ENCODE results near the gene TBC1D5.
"Not testable (repeated sequence)": the region's sequence is repeated elsewhere in the genome, so short reads cannot be mapped to it uniquely, and the experiment has no call there.

The TBC1D5 gene

DNA sequence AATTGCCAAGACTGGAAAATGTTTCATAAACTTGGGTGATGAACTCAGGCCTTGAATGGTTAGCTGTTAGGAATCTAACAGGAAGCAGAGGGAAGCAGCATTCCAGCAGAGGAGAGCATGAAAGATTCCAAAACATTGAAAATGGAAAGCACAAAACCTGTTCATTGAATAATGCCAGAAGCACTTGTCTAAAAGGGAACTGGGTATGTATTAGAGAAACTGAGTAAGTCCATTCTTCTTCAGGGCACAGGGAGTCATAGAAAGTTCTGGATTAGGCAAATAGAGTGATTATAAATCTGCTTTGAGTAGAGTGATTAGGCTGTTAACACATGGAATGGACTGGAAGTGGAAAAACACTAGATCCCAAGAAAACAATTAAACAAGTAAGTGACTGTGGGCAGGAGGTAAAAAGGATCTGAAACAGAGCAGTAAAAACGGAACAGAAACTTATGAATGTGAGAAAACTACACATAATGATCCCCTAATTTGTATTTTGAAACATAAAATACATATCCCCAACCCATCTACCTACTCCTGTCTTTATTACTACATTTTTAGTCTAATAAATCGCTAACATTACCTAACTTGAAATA is 343.4 kb downstream of the TBC1D5 start:
- no peak for DNase-seq
- no peaks in the 10 kb centered on the region for H3K4me1 ChIP-seq
- TF ChIP-seq, protein P1, sequence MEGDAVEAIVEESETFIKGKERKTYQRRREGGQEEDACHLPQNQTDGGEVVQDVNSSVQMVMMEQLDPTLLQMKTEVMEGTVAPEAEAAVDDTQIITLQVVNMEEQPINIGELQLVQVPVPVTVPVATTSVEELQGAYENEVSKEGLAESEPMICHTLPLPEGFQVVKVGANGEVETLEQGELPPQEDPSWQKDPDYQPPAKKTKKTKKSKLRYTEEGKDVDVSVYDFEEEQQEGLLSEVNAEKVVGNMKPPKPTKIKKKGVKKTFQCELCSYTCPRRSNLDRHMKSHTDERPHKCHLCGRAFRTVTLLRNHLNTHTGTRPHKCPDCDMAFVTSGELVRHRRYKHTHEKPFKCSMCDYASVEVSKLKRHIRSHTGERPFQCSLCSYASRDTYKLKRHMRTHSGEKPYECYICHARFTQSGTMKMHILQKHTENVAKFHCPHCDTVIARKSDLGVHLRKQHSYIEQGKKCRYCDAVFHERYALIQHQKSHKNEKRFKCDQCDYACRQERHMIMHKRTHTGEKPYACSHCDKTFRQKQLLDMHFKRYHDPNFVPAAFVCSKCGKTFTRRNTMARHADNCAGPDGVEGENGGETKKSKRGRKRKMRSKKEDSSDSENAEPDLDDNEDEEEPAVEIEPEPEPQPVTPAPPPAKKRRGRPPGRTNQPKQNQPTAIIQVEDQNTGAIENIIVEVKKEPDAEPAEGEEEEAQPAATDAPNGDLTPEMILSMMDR (IDR thresholded peaks at IDR 0.05): no peak
- no peak overlapping the region for H3K4me3 ChIP-seq
- H3K9me3 ChIP-seq: no peaks in the 10 kb centered on the region
- no peaks in the 10 kb centered on the region for H3K27me3 ChIP-seq
- H3K27ac ChIP-seq: no peak overlapping the region
- peaks cover 7% of the 10 kb centered on the region in 3 donors for H3K36me3 ChIP-seq
- intact Hi-C loops (cut with DNase I; ENCODE audit: low total_unique reads): loop anchor here (10.0 kb wide), 1 partner anchor 124 kb away; no protein-coding TSS in a partner anchor

GRCh38 chr3:17396036-17396435 is 346.4 kb downstream of the TBC1D5 start:
- Histone ChIP-seq H3K4me1 (no peaks in the 10 kb centered on the region), H3K36me3 (peaks cover 14 to 22% (median 16%) of the 10 kb centered on the region in 3 donors), H3K27ac (no peak overlapping the region), H3K4me3 (no peak overlapping the region), H3K27me3 (no peaks in the 10 kb centered on the region), H3K9me3 (no peaks in the 10 kb centered on the region)
- TF ChIP-seq, protein P1 (IDR thresholded peaks at IDR 0.05): no peak
- intact Hi-C loops (cut with DNase I; ENCODE audit: low total_unique reads): loop anchor here (10.0 kb wide), 1 partner anchor 121 kb away; no protein-coding TSS in a partner anchor
- DNase-seq: no peak

DNA sequence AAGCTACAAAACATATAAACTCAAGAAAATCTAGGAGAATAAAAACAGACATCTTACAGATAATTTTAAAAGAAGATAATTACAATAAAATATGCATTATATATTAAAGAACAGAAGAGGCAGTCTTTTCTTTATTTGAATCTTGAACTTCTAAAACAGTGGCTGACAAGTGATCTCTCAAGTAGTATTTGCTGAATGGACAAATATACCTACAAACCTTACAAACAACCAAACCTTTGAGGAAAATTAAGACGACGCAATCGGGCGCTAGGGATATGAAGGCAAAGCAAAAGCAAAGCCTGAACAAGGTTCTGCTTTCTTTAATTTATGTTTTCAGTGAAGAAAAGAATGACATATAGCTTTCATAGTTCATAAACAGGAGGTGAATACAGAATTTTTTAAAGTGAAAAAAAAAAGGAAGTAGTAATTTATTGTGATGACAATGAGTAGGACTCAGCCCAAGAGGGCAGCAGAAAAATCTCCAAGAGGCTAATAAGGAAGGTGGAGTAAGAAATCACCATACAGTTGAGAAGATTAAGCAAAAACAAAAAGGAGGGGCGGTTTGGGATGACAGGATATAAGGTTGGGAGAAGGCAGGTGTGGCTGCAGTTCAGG is 347.8 kb downstream of the TBC1D5 start:
- Histone ChIP-seq H3K36me3 (peaks cover 7 to 18% (median 9%) of the 10 kb centered on the region in 3 donors), H3K27ac (no peak overlapping the region), H3K27me3 (no peaks in the 10 kb centered on the region), H3K4me3 (no peak overlapping the region), H3K4me1 (no peaks in the 10 kb centered on the region), H3K9me3 (no peaks in the 10 kb centered on the region)
- no peak for DNase-seq
- TF ChIP-seq, protein P1 (IDR thresholded peaks at IDR 0.05): no peak
- intact Hi-C loops (cut with DNase I; ENCODE audit: low total_unique reads): loop anchor here (10.0 kb wide), 1 partner anchor 120 kb away; no protein-coding TSS in a partner anchor

DNA sequence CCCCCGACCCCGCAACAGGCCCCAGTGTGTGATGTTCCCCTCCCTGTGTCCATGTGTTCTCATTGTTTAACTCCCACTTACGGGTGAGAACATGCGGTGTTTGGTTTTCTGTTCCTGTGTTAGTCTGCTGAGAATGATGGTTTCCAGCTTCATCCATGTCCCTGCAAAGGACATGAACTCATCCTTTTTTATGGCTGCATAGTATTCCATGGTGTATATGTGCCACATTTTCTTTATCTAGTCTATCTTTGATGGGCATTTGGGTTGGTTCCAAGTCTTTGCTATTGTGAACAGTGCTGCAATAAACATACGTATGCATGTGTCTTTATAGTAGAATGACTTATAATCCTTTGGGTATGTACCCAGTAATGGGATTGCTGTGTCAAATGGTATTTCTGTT is 349.9 kb downstream of the TBC1D5 start:
- not testable (repeated sequence) for H3K9me3 ChIP-seq, H3K27ac ChIP-seq, H3K4me3 ChIP-seq, H3K27me3 ChIP-seq, DNase-seq, H3K4me1 ChIP-seq
- intact Hi-C loops (cut with DNase I; ENCODE audit: low total_unique reads): loop anchor here (10.0 kb wide), 1 partner anchor 118 kb away; no protein-coding TSS in a partner anchor
- peaks cover 9 to 18% (median 14%) of the 10 kb centered on the region in 3 donors for H3K36me3 ChIP-seq

DNA sequence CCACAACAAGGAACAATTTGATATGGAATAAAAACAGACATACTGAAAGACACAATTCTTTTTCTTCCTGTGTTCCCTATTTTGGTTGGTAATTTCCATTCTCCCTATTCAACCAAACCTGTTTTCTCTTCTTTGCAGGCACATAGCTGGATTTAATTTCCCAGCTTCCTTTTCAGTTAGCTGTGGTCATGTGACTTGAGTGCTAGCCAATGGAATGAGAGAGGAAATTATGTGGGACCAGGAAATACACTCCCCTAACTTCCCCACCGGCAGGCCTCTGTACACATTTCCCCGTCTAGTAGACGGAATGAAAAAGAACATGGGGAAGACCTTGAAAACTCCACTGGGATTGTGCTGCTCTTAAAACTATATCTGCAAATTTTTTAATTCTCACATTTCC is 351.6 kb downstream of the TBC1D5 start:
- H3K9me3 ChIP-seq: no peaks in the 10 kb centered on the region
- DNase-seq: no peak
- H3K4me1 ChIP-seq: no peaks in the 10 kb centered on the region
- no peak overlapping the region for H3K27ac ChIP-seq
- intact Hi-C loops (cut with DNase I; ENCODE audit: low total_unique reads): loop anchor here (10.0 kb wide), 1 partner anchor 116 kb away; no protein-coding TSS in a partner anchor
- TF ChIP-seq, protein P1 (IDR thresholded peaks at IDR 0.05): no peak
- H3K4me3 ChIP-seq: no peak overlapping the region
- H3K27me3 ChIP-seq: no peaks in the 10 kb centered on the region
- peaks cover 9 to 18% (median 14%) of the 10 kb centered on the region in 3 donors for H3K36me3 ChIP-seq

DNA sequence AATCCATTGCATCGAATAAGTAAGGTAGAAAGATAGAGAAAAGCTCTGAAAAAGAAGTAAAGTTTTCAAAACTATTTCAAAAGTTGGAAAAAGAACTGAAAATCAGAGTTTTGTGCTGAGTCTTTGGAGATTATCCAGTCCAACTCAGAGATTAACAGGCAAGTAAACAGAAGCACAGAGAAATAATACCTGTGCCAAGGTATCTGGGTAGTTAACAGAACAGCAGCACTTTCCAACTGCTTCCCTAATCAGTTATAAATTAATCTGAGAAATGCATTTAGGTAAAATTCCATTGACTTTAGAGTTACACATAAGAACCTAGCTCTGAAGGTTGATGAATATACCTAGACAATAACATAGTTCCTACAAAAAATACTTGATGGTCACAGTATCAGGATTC is 355.3 kb downstream of the TBC1D5 start:
- no peaks in the 10 kb centered on the region for H3K9me3 ChIP-seq
- no peak for DNase-seq
- no peak overlapping the region for H3K4me3 ChIP-seq
- intact Hi-C loops (cut with DNase I; ENCODE audit: low total_unique reads): no loop called here
- no peak overlapping the region for H3K27ac ChIP-seq
- no peaks in the 10 kb centered on the region for H3K4me1 ChIP-seq
- peaks cover 0 to 7% (median 0%) of the 10 kb centered on the region in 3 donors for H3K36me3 ChIP-seq
- H3K27me3 ChIP-seq: no peaks in the 10 kb centered on the region
- TF ChIP-seq, protein P1 (IDR thresholded peaks at IDR 0.05): no peak
